Forelimb muscle (tissue), 1 donor: Measurements from ENCODE around the gene HSF5. TPM values are rescaled to one million over a fixed set of nuclear protein-coding genes. Genes with fewer than 3 reads are reported as not detected.

Source experiments
- DNase-seq: peaks from one replicate; pipeline ENCODE4 v3.0.0-alpha.2; 2013; ENCODE audit warnings: low read depth
- polyA plus RNA-seq: library from polyadenylated mRNA; unstranded; fragments of 120-200 nt; gene quantifications from one replicate; pipeline ENCODE4 v1.2.1, GENCODE V29; 2013; ENCODE audit not compliant: insufficient read length

The HSF5 gene
- polyA plus RNA-seq, 1 donor: 0.04 TPM

DNA sequence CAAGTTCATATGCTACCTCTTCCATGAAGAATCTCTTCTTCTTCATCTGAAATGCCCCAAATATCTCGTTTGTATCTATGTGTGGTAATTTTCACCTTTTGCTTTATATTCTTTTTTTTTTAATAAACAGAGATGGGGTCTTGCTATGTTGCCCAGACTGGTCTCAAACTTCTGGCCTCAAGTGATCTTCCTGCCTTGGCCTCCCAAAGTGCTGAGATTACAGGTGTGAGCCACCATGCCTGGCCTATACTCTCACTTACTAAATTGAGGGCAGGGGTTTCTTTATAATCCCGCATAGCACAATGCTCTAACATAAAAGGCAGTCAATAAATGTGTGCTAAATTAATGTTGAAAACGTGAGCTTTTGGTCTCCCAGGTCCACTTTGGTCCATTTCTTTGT is 101.5 kb downstream of the HSF5 start:
- no peak for DNase-seq

DNA sequence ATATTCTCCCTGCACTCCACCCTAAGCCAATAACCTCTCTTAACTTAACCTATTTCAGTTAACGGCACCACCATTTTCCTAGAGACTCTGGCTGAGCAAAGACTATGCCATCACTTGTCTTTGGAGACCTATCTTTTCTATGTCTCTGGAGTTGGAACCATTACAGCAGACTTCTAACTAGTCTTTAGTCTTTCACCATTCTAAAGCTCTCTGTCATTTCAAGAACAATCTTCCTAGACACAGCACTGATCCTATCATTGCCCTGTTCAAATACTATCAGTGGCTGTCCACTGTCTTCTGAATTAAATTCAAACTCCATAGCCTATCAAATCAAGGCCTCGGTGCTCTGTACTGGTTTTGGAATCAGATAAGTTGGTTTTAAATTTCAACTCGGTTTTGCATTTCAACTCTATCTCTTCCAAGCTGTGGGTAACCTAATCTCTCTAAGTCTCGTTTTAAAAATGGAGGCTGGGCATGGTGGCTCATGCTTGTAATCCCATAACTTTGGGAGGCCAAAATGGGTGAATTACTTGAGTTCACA is 102.8 kb downstream of the HSF5 start:
- DNase-seq: no peak

DNA sequence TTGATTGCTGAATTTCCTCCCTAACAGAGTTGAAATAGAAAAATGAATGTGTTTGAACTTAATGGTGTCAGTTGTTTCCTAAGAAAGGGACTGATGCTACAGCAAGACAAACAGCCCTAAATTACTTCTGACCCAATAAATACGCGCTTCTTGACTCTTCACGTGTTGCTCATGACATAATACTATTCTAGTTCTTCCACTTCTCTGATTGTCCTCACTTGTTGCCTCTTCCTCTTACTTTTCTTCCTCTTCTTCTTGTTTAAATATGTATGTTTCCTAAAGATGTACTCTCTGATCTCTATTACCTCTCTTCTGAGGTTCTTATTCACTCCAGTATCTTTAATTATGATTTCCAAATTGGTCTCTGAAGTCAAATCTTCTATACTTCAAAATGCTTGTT is 103.3 kb downstream of the HSF5 start:
- no peak for DNase-seq

DNA sequence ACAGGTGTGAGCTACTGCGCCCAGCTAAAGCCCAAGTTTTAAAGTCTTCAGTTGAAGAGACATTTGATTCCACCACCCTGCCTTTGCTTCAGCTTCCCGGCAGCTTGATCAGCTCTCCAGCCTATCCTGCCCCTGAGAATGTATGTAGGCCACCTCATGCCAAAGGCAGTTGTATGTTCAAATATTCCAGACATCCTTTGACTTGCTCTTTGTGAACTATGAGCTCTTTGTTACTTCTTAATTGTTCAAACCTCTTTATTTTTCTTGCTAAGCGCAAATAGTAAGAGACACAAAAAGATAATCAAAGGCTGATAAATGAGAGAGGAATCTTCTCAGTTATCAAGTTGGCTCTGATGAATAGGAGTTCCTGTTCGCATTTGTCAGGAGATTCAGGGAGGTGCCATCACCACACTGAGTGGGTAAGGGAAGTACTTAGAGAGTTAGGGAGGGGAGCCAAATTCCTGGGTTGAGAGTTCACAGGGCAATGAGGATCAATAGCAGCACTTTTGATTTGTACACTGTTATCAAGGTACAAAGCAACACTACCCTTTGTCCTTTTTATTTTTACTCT is 104.2 kb downstream of the HSF5 start:
- DNase-seq: no peak

DNA sequence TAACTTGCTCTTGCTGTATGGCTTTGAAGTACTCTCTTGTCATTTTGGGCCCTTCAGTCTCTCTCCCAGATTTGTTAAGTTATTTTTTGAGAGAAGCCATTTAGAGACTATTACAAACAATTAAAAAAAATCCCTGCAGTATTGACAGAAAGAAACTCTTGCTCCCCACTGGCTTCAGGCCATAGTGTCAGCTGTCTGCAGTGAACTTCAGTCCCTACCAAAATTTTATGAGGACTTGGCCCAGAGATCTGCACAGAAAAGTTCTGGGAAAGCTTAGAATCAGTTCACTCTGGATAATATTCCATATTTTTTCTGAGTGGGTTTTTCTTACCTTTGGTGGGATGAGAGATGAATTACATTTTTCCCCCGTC is 105.4 kb downstream of the HSF5 start:
- no peak for DNase-seq

DNA sequence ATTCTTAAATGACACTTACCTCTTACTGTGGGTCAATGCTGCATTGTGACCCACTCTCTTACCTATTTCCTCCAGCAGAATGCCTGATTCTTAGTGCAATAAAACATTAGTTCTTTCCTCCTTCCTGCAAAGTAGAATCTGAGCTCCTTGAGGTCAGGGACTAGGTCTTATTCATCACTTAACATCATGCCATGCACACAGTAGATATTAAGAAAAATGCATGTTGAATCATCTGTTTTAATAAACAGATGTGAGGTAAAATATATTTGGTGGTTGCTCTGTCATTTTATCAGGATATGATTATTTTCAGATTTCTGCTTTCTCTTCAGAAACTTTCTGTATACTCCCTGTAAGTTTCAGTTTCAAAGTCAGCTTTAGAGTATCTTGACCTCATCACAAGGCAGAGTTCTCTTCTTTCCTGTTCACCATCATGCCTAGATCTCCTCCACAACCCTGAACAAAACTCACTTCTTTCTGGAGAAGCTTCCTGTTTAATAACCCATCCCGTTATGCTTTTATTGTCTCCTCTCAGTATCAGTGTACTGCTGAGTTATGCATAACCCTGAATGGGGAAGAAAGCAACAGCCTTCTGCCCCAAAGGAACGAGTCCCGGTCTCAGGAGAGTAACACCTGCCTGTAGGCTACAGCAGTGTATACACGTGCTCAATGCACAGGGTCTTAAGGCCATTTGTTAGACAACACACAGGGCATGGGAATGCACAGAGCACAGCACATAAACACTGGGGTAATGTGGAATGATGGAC is 105.9 kb downstream of the HSF5 start:
- DNase-seq: no peak

DNA sequence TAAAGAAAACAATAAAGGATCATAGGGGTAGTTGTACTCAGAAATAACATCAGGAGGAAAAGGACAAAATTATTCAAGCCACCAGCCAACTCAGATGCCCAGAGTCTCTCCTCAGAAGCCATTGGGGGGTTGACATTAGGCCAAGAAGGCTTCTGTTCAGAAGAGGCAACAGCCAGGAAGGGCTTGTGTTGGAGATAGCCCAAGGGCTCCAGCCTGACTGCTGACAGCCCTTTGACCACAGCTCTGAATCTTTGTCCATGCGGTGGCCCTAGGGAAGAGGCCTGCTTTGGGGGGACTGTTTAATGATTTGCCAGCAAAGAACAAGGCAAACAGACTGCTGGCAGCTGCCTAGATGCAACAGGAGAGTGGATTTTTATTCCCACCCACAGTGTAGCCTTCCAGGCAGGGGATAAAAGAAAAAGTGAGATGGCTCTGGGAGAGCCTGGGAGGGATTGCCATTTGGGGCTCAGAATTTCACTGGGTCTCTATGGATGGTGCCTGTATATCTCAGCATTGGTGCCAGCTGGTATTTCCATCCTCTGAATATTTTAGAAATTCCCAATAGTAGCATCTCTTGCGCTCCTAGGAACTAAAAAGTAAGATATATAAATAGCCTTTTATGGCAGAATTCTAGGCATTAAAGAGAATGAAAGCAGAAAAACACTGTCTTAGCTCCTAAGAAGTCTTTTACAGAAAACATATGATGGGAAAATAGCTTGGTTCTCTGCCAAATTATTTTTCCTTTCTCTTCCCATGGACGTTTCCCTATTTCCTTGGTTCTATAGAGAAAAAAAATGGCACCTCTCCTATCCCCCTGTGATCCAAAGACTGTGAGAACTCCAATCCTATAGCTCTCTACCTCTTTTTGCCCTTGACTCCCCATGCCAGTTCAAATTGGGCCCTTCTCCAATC is 106.8 kb downstream of the HSF5 start:
- DNase-seq: no peak

DNA sequence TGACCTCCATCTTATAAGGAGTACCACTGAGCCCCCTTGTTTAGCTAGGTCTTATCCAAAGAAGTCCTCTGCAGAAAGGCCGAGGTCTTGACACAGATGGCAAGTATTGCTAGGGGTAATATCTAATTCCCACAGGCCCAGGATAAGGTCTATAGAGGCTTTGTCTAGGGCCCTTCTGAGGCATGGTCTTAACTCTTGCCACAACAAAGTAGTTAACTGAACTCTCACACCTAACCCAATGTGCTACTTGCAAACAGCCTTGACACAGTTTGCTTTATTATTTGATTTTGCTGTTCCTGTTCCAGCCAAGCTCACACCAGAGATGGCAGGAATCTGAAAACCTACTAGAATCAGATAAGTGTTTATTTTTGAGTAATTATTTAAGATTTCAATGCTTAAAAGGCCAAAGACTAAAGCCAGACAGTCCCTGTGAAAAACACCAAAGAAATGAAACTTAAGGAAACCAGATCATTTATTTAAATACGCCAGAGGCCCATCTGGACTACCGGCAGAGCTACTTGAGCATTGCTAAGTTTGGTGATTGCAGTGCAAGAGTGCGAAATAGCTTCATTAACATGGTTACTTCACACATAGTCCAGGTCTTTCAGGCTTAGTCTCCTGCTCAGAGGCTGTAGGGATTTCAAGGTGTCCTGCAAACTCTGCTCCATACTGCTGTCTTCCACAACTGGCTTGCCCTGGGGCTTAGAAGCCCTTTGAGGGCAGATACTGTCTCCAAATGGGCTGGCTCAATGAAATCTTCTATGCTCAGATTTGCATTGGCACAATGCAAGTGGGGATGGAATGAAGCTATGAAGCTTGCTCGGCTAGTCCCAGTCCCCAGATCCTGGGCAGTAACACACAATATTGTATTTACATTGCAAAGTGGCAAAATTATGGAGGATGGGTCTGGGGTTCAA is 107.7 kb downstream of the HSF5 start:
- DNase-seq: no peak

DNA sequence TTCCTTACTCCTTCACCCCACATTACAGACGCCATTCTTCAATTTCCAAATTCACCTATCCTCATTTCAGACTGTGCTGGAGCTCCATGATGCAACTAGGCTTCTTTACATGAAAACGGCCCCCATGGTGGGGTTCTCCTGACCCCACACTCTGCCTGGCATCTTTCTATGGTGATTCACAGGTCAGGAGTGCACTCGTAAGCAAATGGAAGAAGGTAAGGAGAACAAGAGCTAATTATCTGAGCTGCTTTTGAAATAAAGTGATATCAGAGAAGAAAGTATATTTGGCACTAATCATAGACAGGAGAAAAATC is 108.7 kb downstream of the HSF5 start:
- no peak for DNase-seq

DNA sequence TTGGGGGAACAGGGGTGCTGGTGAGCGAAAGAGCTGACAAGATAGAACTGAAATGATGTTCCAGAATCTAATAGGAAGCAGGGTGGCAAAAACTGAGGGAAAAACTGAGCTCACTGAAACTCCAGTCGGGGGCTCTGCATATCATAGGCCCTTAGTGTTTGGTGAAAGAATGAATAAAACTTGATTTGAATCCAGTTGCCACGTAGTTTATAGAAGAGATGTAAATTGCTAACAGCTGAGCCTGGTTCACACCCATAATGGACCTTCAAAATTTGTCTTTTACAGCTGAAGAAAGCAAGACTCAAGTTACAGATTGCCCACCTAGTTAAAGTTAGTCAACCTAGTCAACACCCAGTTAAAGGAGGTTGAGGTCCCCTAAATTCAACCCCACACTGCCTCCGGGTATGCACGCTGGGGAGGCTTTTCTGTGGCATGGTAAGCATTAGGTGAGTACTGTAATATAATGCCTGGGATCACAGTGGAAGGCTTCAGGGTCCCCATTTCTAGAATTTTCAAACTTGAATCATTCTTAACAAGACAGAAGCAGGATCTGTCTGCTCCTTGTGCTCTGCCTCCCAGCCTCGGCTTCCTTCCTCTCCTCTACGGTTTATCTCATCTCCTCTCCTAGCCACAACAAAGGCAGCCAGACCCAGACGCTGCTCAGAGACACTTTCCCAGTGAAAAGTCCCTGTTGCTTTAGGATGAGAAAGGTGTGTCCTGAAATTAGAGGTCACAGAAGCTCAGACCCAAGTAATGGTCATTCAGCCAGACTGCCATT is 109.3 kb downstream of the HSF5 start:
- DNase-seq: no peak

DNA sequence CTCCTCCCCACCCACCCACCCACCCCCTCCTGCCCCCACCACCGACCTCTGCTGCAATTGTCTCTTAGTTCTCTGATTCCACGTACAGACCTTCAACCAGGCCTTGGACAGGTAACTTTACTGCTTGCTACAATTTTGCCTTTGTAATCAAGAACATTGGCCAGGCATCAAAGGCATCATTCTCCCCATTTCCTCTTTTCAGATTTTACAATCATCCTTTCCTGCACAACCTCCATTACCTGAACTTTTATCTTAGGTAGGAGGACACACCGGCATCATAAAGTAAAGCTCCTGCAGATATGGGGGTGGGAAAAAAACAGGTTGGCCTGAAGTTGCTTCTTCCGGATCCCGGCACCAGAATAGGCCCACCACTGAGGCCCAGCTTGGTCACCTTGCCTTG is 110.5 kb downstream of the HSF5 start:
- DNase-seq: no peak

DNA sequence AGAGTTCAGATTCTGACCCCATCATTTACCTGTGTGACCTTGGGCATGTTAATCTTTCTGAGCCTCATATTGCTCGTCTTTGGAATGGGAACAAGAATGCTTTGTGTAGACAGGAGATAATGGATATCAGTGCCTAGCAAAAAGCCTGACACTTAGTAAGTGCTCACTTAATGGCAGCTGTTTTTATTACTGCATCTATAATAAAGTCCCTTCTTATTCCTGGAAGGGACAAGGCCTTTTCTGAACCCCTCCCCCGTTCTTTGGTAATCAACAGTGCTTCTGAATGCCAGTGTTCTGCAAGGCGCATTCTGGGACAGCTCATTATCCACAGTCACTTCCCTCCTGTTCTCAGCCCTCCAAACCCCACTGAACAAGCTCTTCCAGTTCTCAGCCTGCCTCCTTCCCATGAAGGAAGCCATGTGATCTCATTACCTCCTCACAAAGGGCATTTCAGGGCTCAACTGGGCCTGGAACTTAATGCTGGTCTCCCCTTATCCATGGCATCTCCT is 111.1 kb downstream of the HSF5 start:
- DNase-seq: no peak

DNA sequence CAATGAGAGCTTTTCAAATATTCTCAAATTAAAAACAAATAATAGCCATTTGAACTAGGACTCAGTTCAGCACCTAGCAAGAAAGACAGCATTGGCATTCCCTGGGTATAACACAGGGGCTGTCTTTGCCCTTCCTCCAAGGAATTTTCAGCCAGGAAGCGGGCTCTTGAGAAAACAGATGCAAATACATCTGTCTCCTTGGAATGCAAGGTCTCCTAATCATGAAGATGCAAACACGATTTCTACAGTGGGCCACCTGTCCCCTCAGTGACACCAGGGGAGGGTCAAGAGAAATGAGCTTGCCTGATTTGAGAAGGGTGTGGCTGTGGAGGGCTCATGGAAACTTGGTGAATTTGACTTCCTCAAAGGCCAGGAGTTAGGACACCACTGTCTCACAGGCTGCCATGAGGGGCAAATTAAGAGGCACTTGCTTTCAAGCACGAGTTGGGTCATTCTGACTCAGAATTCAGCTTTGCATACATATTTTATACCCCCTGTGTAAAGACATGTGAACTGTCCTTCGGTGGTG is 111.7 kb downstream of the HSF5 start:
- no peak for DNase-seq

DNA sequence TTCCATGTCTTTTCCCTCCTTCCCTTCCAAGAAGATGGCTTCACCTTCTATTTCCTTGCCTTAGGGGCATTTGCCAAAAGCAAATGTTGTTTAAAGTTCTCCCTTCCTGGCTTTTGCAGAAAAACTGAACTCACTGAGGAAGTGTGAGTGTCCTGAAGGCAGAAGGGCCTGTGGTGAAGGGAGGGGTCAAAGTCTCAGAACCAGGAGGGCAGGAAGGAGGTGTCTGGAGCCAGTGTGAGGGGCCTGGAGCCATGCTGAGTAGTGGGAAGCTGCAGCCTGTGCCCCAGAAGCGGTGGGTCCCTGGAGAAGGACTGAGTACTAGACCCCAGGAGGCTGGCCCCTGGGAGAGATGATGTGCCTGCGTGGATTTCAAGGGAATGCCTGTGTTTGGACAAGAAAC is 112.4 kb downstream of the HSF5 start:
- no peak for DNase-seq

DNA sequence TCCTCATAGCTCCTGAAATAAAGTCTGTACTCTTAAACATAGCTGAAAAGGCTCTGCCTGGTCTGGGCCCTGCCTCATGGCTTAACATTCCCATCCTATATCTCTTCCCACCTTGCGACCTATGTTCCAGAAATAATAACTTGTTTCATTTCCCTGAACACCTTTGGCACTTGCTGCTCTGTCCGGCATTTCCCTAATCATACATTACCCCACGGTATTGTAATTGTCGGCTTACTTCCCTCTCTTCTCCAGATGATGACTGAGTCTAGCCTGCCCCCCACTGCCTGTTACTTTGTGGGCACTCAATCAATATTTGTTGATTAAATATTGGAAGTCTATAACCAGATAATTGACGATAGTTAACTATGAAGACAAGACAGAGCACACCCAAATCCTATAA is 113.0 kb downstream of the HSF5 start:
- no peak for DNase-seq

DNA sequence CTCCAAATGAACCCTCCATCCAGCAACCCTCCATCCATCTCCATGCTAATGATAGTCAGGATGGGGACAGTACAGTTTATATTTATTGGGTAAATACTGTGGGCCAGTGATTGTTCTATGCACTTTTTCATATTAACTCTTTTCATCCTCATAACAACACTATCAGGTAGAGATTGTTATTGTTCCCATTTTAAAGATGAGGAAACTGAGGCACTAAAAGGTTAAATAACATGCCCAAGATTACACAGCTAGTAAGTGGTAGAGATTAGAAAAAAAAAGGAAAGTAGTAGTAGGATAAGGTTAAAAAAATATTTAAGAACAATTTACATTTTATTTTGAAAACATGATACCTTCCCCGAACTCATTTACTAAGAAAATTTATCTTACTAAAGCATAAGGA is 114.3 kb downstream of the HSF5 start:
- no peak for DNase-seq

DNA sequence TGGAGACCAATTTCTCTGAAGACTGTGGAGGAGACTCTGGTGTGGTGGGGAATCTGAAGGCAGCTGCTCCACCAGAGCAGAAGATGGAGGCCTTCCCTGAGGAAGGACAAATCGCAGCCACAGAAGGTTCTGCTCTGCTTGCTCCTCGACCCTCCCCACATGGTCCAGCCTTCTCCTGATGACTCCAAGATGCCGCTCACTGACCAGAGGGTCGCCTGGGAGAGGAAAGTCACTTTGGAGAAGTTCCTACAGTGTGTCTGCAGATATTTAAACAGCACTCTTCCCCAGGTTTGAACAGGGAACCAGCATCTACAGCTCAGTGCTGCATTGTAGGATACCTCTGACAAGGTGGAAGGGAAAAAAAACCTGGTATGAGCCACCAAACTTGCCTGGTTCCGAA is 115.2 kb downstream of the HSF5 start:
- no peak for DNase-seq

DNA sequence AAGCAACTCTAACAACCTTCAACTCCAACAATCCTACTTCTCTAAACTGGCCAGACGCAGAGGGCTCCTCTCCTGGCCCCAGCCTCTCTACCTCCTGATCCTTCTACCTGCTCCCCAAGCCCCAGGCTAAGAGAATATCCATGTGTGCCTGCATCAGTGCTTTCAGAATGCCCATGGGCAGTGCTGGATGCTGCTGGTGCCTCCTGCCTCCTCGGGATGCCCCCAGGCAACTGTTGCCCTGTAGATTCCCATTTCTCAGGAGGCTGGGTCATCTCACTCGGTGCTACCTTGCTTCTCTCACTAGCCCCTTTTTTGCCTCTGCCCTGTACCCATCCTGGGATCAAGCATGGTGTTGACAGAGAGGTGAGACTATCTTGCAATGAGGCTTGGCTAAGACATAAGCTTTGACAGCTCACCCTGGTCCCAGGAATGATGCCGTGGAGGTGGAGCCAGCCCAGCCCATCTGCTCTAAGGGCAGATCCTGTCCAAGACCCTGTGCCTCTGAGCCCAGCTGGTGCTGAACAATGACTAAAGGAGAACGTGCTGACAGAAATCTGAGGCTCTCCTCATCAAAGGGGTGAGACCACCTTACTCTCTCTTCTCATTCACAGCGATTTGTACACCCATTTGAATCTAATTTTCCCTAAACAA is 116.8 kb downstream of the HSF5 start:
- DNase-seq: no peak

DNA sequence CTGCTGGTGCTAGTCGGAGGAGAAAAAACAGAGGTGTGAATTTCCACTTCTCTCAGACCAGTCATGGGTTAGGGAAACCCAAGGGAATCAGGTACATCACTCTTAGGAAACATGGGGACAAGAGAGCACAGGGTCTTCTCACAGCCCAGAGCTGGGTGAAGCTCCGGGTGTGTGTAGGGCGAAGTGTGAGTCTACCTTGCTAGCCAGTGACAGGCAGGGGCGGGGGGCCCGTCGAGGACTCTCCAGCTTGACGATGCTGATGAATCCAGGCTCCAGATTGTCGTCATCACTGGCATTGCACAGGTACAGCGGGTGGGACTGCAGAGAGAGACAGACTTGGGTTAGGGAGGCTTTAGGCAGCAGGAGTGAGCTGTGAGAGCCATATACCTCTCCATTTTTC is 117.5 kb downstream of the HSF5 start:
- DNase-seq: no peak

DNA sequence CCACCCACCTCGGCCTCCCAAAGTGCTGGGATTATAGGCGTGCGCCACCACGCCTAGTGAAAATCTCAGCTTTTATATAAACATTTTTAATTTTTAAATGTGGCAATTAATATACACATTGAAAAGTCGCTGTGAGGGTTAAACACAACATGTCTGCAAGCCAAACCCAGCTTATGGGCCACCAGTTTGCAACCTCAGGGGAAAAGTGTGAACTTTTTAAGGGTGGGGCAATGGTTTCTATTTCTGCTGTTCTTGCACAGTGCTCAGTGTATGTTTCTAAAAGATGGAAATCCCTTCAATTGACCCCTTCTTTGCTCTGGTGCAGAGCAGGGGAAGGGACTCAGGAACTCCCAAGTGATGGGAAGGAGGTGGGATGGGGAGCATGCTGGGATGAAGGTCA is 117.9 kb downstream of the HSF5 start:
- no peak for DNase-seq
